GM23248 (cell line): Measurements from ENCODE around the gene NEDD4L. TPM values are rescaled to one million over a fixed set of nuclear protein-coding genes. Genes with fewer than 3 reads are reported as not detected.
"Not testable (repeated sequence)": the region's sequence is repeated elsewhere in the genome, so short reads cannot be mapped to it uniquely, and the experiment has no call there.

Source experiments
- DNase-seq: peaks from one replicate; pipeline ENCODE4 v3.0.0-alpha.2; 2015
- H2AFZ ChIP-seq: fragments of 200-600 bp; sonication (generic); 2 replicates; pipeline ENCODE4 v1.6.1; 2016; ENCODE audit warnings: antibody characterized with exemption
- H3F3A ChIP-seq: fragments of 200-600 bp; sonication (generic); 2 replicates; pipeline ENCODE4 v1.6.1; 2016; ENCODE audit warnings: mild to moderate bottlenecking, antibody characterized with exemption, mixed run types; ENCODE audit not compliant: insufficient read depth
- H3K27ac ChIP-seq: fragments of 200-600 bp; sonication (generic); 2 replicates; pipeline ENCODE4 v1.5.1; 2016; ENCODE audit warnings: mild to moderate bottlenecking
- H3K27me3 ChIP-seq: fragments of 200-600 bp; sonication (generic); replicated peaks from 2 replicates; pipeline ENCODE4 v1.6.1; 2016; ENCODE audit warnings: mild to moderate bottlenecking; ENCODE audit not compliant: insufficient read depth
- H3K36me3 ChIP-seq: fragments of 200-600 bp; sonication (generic); 2 replicates; pipeline ENCODE4 v1.6.1; 2016; ENCODE audit warnings: low read depth, mild to moderate bottlenecking
- H3K4me1 ChIP-seq: fragments of 200-600 bp; sonication (generic); 2 replicates; pipeline ENCODE4 v1.6.1; 2016; ENCODE audit warnings: mild to moderate bottlenecking; ENCODE audit not compliant: insufficient read depth
- H3K4me2 ChIP-seq: fragments of 200-600 bp; sonication (generic); one replicate; pipeline ENCODE4 v1.6.1; 2016; ENCODE audit warnings: mild to moderate bottlenecking; ENCODE audit not compliant: unreplicated experiment
- H3K4me3 ChIP-seq: fragments of 200-600 bp; sonication (generic); 2 replicates; pipeline ENCODE4 v1.5.1; 2016; ENCODE audit warnings: mild to moderate bottlenecking
- H3K79me2 ChIP-seq: fragments of 200-600 bp; sonication (generic); 2 replicates; pipeline ENCODE4 v1.6.1; 2016; ENCODE audit warnings: mild to moderate bottlenecking; ENCODE audit not compliant: insufficient read depth
- H3K9ac ChIP-seq: fragments of 200-600 bp; sonication (generic); 2 replicates; pipeline ENCODE4 v1.6.1; 2016; ENCODE audit warnings: mild to moderate bottlenecking
- H3K9me2 ChIP-seq: fragments of 200-600 bp; sonication (generic); 2 replicates; pipeline ENCODE4 v1.6.1; 2016; ENCODE audit warnings: mixed run types, mild to moderate bottlenecking, moderate library complexity; ENCODE audit not compliant: insufficient read depth
- H3K9me3 ChIP-seq: fragments of 200-600 bp; sonication (generic); one replicate; pipeline ENCODE4 v1.6.1; 2017; ENCODE audit warnings: low read depth
- H4K20me1 ChIP-seq: fragments of 200-600 bp; sonication (generic); 2 replicates; pipeline ENCODE4 v1.6.0; 2016; ENCODE audit not compliant: insufficient read depth
- EZH2 ChIP-seq: fragments of 200-600 bp; sonication (generic); IDR thresholded peaks from 2 replicates; pipeline ENCODE4 v1.6.1; 2018; ENCODE audit warnings: antibody characterized with exemption, mild to moderate bottlenecking; ENCODE audit not compliant: insufficient read depth, poor library complexity, severe bottlenecking
- EZH2phosphoT487 ChIP-seq: fragments of 200-600 bp; sonication (generic); IDR thresholded peaks from 2 replicates; pipeline ENCODE4 v1.6.1; 2018; ENCODE audit warnings: antibody characterized with exemption, moderate library complexity, mild to moderate bottlenecking, low read depth; ENCODE audit not compliant: insufficient read depth
- WGBS, 2 experiments: methylation state at CpG; one replicate each; pipeline ENCODE4 v1.1.6; 2015 to 2017; ENCODE audit warnings: low lambda C conversion rate in 2 of 2, low coverage in 1 of 2; ENCODE audit errors: missing lambda C conversion rate in 2 of 2; 5-methylcytosine and 5-hydroxymethylcytosine counted together
- in situ Hi-C: fragments of 300-500 bp; cut with MboI; formaldehyde crosslinking; loops from 2 replicates; pipeline ENCODE4 v1.15.0; 2020
- polyA plus RNA-seq: library from polyadenylated mRNA; unstranded; fragments of >200 nt; fragmentation: Nextera tagmentation; extraction: Ambion mirVana; gene quantifications from 2 replicates; pipeline ENCODE4 v1.2.1, GENCODE V29; 2016
- total RNA-seq: library from RNA; depleted of rRNA; stranded (reverse); fragments of >200 nt; shearing (Covaris generic); gene quantifications from 2 replicates; pipeline ENCODE4 v1.2.3, GENCODE V29; 2014

Gene NEDD4L
- total and polyA plus RNA-seq, 2 experiments from 2014 or later, result 3.7 to 6.1 TPM

DNA sequence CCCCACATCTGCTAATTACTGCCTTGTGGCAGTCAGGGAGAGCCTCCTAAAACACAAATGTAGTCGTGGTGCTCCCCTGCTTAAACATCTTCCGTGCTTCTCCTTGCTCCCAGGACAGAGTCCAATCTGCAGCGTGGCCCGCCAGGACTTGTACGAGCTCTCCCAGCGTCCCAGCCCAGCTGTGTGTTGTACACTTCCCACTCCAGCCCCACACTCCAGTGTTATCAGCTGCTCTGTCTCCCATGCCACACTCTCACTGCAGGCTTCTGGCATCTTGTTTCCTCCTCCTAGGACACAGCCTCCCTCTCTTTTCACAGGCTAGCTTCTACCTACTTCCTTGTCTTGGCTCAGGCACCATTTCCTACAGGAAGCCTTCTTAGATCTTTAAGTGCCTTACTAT, 385.4 kb downstream of the NEDD4L start:
- H3K36me3 ChIP-seq, result no peaks in the 10 kb centered on the region
- H3K79me2 ChIP-seq, result no peaks in the 10 kb centered on the region
- no peak for DNase-seq
- no peaks in the 10 kb centered on the region for H3K27me3 ChIP-seq
- no peak overlapping the region for H3K4me3 ChIP-seq
- no peaks in the 10 kb centered on the region for H3F3A ChIP-seq
- WGBS, 2 experiments, result 69 to 73% methylated on average over 6 of the region's 6 CpGs
- no peak overlapping the region for H3K27ac ChIP-seq
- in situ Hi-C loops, result no loop called here
- H3K4me2 ChIP-seq, result no peak overlapping the region
- no peaks in the 10 kb centered on the region for H4K20me1 ChIP-seq
- H3K9me2 ChIP-seq, result no peaks in the 10 kb centered on the region
- no peak for TF ChIP-seq EZH2phosphoT487
- TF ChIP-seq EZH2, result no peak
- no peaks in the 10 kb centered on the region for H3K4me1 ChIP-seq
- no peak overlapping the region for H3K9ac ChIP-seq
- no peak overlapping the region for H2AFZ ChIP-seq
- no peaks in the 10 kb centered on the region for H3K9me3 ChIP-seq

DNA sequence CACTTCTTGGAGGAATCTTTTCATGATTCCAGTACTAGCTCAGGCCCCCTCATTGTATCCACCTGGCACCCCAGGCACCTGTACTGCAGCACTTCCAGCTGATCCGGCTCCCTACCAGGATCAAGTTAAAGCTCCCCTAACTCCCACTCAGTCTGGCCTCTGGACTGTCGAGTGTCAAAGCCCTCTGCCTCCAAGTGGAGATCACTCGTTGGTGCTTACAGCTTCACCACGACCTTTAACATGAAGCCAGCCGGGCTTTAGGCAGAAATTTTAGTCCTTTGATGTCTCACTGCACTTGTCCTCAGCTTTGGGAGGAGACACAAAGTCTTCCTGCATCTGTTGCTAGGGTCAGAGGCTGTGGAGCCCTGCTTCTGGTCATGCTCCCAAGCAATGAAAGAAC, 387.2 kb downstream of the NEDD4L start:
- Histone ChIP-seq H3K27me3 (no peaks in the 10 kb centered on the region), H3K36me3 (no peaks in the 10 kb centered on the region), H3K9me3 (no peaks in the 10 kb centered on the region), H4K20me1 (no peaks in the 10 kb centered on the region), H3K9ac (no peak overlapping the region), H3K27ac (no peak overlapping the region), H3K4me3 (no peak overlapping the region), H3F3A (no peaks in the 10 kb centered on the region), H3K4me1 (no peaks in the 10 kb centered on the region), H3K9me2 (no peaks in the 10 kb centered on the region), H2AFZ (no peak overlapping the region), H3K4me2 (no peak overlapping the region), H3K79me2 (no peaks in the 10 kb centered on the region)
- TF ChIP-seq EZH2 (no peak), EZH2phosphoT487 (no peak)
- WGBS, 2 experiments, result 46 to 62% methylated on average over 5 of the region's 5 CpGs
- in situ Hi-C loops, result no loop called here
- DNase-seq, result no peak

DNA sequence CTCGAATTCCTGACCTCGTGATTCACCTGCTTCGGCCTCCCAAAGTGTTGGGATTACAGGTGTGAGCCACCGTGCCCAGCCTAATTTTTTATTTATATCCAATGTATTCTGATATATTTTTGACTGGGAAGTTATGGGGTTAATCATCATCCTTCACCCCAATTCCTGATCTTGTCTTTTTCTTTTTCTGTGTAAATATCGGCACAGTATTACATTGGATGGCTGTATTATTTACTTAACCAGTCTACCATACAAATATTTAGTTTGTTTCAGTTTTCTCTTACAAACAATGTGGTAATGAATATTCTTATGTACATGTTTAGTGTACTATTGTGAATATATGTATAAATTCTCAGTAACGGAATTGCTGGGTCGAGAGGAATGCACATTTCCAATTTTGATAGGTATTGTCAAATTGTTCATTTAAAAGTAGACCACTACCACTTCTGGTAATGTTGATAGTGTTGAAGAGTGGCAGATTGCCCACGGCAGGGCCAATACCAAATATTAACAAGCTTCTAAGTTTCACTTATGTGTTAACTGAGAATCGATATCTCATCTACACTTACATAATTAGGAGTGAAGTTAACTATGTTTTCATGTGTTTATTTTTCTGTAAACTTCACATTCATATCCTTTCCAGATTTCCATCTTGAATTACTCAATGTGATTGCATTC, 388.2 kb downstream of the NEDD4L start:
- in situ Hi-C loops, result no loop called here
- no peak overlapping the region for H3K4me2 ChIP-seq
- no peaks in the 10 kb centered on the region for H4K20me1 ChIP-seq
- TF ChIP-seq EZH2, result no peak
- TF ChIP-seq EZH2phosphoT487, result no peak
- no peak overlapping the region for H3K27ac ChIP-seq
- no peak overlapping the region for H3K9ac ChIP-seq
- no peak overlapping the region for H3K4me3 ChIP-seq
- WGBS, 2 experiments, result 86 to 91% methylated on average over 9 of the region's 9 CpGs
- no peak for DNase-seq
- no peaks in the 10 kb centered on the region for H3K79me2 ChIP-seq
- no peaks in the 10 kb centered on the region for H3K9me3 ChIP-seq
- no peaks in the 10 kb centered on the region for H3F3A ChIP-seq
- H3K27me3 ChIP-seq, result no peaks in the 10 kb centered on the region
- no peaks in the 10 kb centered on the region for H3K9me2 ChIP-seq
- H3K4me1 ChIP-seq, result no peaks in the 10 kb centered on the region
- no peak overlapping the region for H2AFZ ChIP-seq
- H3K36me3 ChIP-seq, result no peaks in the 10 kb centered on the region

- H2AFZ ChIP-seq, H3K9me2 ChIP-seq, H3F3A ChIP-seq, H3K27ac ChIP-seq, H3K36me3 ChIP-seq, DNase-seq, H3K27me3 ChIP-seq, H3K9ac ChIP-seq, H3K79me2 ChIP-seq, H3K9me3 ChIP-seq, H3K4me2 ChIP-seq, H4K20me1 ChIP-seq, H3K4me1 ChIP-seq, in situ Hi-C loops, H3K4me3 ChIP-seq: not testable (repeated sequence)
- 61 to 62% methylated on average over 7 of the region's 7 CpGs for WGBS, 2 experiments
Observed at GRCh38 chr18:58435221-58436005, 391.4 kb downstream of the NEDD4L start.
